ENCODE measurements around the gene MEN1. TPM values are rescaled to one million over a fixed set of nuclear protein-coding genes. Genes with fewer than 3 reads are reported as not detected.
A peak's percentile ranks its signal among the peaks of the same experiment; 100 is the strongest.
"Not testable (repeated sequence)": the region's sequence is repeated elsewhere in the genome, so short reads cannot be mapped to it uniquely, and the experiment has no call there.

MEN1 gene
- total and polyA plus RNA-seq, 4 donors = 9.1 to 18.8 (median 16.3) TPM

DNA sequence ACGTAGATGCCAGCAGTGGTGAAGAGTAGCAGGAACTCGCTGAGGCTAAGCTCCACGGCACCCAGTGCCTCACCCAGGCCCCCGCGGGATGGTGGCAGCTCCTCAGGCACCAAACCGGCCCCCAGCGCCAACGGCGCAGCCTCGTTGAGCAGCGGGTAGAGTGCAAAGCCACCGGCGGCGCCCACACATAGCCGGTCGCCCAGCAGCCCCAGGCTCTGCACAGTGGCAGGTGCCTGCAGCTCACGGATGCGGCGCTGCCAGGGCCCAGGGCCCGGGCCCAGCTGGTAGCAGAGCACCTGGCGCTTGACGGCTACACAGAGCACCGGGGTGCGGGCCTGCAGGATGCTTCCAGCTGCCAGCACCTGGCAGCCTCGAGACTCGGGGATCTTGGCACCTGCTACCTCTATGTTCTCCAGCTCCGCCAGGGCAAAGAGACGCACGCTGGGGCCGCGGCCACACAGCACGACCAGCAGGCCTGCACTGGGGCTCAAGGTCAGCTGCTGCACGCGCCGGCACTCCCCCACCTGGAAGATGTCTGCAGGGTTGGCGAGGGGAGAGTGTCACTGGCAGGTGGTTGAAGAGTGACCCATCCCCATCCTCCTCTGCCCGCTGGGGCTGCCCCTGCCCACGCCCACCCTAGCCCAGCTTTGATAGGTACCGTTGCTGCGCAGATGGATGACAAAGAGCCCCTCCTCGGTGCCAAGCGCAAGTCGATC is 19.3 kb upstream of the MEN1 start:
- Histone ChIP-seq H3K4me1 (ENCODE audit: control insufficient read depth in 1 of 2, insufficient read depth in 2 of 2, low read length in 2 of 2) (no peaks in the 10 kb centered on the region), H3K4me3 (ENCODE audit: low read length in 2 of 2) (no peak overlapping the region), H3K9me3 (ENCODE audit: control insufficient read depth, low read length) (no peaks in the 10 kb centered on the region), H3K36me3 (ENCODE audit: control insufficient read depth in 1 of 2, insufficient read depth in 2 of 2, low read length in 1 of 2) (no peaks in the 10 kb centered on the region), H3K27ac (ENCODE audit: low read depth in 1 of 2, low read length in 2 of 2) (no peak overlapping the region), H3K27me3 (ENCODE audit: control insufficient read depth in 1 of 2, insufficient read depth in 2 of 2, low read length in 1 of 2) (no peaks in the 10 kb centered on the region)
- 94% methylated on average over 43 of the region's 43 CpGs for WGBS, 2 donors
- intact Hi-C loops (cut with DNase I) = no loop called here
- DNase-seq (no peak), ATAC-seq (ENCODE audit: low FRiP score) (no peak)

DNA sequence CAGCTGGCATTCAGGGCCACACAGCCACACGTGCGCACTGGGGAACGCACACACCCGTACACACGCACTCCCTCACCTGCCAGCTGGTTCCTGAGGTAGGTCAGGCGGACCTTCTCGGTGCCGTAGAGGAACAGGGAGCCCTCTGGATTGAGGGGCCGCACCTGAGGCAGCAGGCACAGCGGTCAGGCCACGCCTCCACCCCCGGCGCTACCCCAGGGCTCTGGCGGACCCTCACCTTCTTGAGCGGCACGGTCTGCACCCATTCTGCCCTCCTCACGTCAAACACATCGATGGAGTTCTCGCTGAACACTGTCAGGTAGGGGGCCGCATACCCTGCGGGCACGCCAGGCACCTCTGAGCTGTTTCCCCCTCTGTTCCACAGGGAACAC is 17.1 kb upstream of the MEN1 start:
- ATAC-seq (ENCODE audit: low FRiP score) = no peak
- 95% methylated on average over 22 of the region's 22 CpGs for WGBS, 2 donors
- H3K36me3 ChIP-seq (ENCODE audit: control insufficient read depth in 1 of 2, insufficient read depth in 2 of 2, low read length in 1 of 2) = no peaks in the 10 kb centered on the region
- no peaks in the 10 kb centered on the region for H3K9me3 ChIP-seq (ENCODE audit: control insufficient read depth, low read length)
- H3K27me3 ChIP-seq (ENCODE audit: control insufficient read depth in 1 of 2, insufficient read depth in 2 of 2, low read length in 1 of 2) = no peaks in the 10 kb centered on the region
- intact Hi-C loops (cut with DNase I) = no loop called here
- H3K27ac ChIP-seq (ENCODE audit: low read depth in 1 of 2, low read length in 2 of 2) = no peak overlapping the region
- no peaks in the 10 kb centered on the region for H3K4me1 ChIP-seq (ENCODE audit: control insufficient read depth in 1 of 2, insufficient read depth in 2 of 2, low read length in 2 of 2)
- DNase-seq = no peak
- no peak overlapping the region for H3K4me3 ChIP-seq (ENCODE audit: low read length in 2 of 2)

DNA sequence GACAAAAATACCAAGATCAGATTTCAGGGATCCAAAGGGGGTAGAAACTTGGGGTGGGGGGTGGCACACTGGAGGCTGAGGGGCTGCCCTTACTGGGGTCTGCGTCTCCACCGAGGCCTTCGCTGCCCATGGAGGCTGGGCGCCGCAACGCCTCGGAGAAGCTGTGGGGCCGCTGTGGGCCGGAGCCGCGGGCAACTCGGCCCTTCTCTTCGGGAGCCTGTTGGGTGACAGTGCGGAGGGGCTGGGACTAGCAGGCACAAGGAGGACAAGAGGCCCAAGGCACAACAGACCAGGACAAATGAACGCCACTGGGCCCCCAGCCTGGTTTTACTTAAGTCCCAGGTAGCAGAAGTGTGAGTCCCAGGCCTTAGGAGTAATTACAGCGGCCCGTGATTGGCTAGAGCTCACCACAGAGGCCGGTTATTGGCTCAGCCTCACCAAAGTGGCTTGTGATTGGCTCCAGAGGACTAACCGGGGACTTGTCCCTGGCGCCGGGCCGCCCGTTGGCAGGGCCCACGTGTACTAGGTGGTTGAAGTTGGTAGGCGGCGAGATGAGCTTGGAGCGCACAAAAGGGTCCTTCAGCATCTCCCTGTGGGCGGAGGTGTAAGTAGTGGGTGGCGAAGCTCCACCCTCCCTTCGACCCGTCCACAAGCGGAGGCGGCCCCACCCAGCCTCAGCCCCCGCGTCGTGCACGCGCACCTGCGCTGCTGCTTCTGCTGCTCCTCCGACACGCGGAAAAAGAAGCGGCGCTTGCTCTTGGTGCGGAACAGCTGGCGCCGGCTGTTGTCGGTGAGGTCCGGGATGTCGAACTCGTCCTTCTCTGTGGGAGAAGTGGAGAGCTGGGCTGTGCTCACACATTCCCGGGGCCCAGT is 16.5 kb upstream of the MEN1 start:
- H3K9me3 ChIP-seq (ENCODE audit: control insufficient read depth, low read length) = no peaks in the 10 kb centered on the region
- H3K4me3 ChIP-seq (ENCODE audit: low read length in 2 of 2) = no peak overlapping the region
- intact Hi-C loops (cut with DNase I) = no loop called here
- DNase-seq (no peak), ATAC-seq (ENCODE audit: low FRiP score) (peak; percentile 24)
- H3K27me3 ChIP-seq (ENCODE audit: control insufficient read depth in 1 of 2, insufficient read depth in 2 of 2, low read length in 1 of 2) = no peaks in the 10 kb centered on the region
- no peak overlapping the region for H3K27ac ChIP-seq (ENCODE audit: low read depth in 1 of 2, low read length in 2 of 2)
- no peaks in the 10 kb centered on the region for H3K4me1 ChIP-seq (ENCODE audit: control insufficient read depth in 1 of 2, insufficient read depth in 2 of 2, low read length in 2 of 2)
- 81 to 89% methylated on average over 50 to 52 of the region's 52 CpGs for WGBS, 2 donors
- H3K36me3 ChIP-seq (ENCODE audit: control insufficient read depth in 1 of 2, insufficient read depth in 2 of 2, low read length in 1 of 2) = no peaks in the 10 kb centered on the region

DNA sequence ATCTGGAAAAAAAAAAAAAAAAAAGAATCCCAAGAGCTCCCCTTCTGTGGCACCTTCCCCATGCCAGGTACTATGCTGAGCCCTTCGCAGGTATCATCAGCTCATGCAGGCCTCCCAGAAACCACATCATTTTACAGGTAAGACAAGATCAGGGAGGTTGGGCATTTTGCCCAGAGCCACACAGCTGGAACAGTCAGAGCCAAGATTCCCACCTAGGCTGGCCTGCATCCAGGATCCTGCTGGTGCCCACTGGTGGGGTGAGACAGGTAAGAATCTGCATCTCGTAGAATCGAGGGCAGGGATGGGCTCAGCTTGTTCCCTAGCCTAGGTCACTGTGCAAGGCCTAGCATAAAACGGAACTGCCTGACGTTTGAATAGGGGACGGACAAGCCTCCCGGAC is 15.7 kb upstream of the MEN1 start:
- no peak for DNase-seq
- no peak for ATAC-seq (ENCODE audit: low FRiP score)
- WGBS, 2 donors = 85 to 97% methylated on average over 7 of the region's 7 CpGs
- H3K4me1 ChIP-seq (ENCODE audit: control insufficient read depth in 1 of 2, insufficient read depth in 2 of 2, low read length in 2 of 2) = no peaks in the 10 kb centered on the region
- H3K27ac ChIP-seq (ENCODE audit: low read depth in 1 of 2, low read length in 2 of 2) = no peak overlapping the region
- H3K27me3 ChIP-seq (ENCODE audit: control insufficient read depth in 1 of 2, insufficient read depth in 2 of 2, low read length in 1 of 2) = no peaks in the 10 kb centered on the region
- H3K9me3 ChIP-seq (ENCODE audit: control insufficient read depth, low read length) = no peaks in the 10 kb centered on the region
- H3K36me3 ChIP-seq (ENCODE audit: control insufficient read depth in 1 of 2, insufficient read depth in 2 of 2, low read length in 1 of 2) = no peaks in the 10 kb centered on the region
- H3K4me3 ChIP-seq (ENCODE audit: low read length in 2 of 2) = no peak overlapping the region
- intact Hi-C loops (cut with DNase I) = no loop called here

DNA sequence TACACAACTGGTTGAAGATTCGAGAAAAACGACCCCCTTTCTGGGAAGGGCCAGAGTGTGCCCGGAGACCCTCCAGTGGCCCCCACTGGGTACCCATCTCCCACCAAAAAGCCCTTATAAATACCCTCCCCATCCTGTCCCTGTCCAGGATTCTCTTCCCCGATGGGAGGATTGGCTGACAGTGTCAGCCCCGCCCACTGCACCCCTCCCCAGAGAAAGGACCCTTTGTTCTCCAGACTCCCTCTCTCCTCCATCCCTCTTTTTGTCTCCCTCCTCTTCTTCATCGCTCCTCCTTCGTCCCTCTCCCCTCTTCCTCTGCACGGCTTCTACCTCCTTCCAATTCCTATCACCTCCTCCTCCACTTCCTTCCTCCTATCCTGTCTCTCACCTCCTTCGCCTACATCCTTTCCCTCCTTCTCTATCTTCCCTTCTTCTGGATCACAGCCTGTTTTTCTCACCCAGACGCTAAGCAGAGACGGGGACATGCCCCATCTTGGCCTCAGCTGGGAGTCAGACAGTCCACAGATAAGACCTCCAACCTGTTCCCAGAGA is 13.3 kb upstream of the MEN1 start:
- ATAC-seq (ENCODE audit: low FRiP score) = no peak
- H3K27me3 ChIP-seq (ENCODE audit: control insufficient read depth in 1 of 2, insufficient read depth in 2 of 2, low read length in 1 of 2) = no peaks in the 10 kb centered on the region
- H3K27ac ChIP-seq (ENCODE audit: low read depth in 1 of 2, low read length in 2 of 2) = no peak overlapping the region
- no peak for DNase-seq
- H3K9me3 ChIP-seq (ENCODE audit: control insufficient read depth, low read length) = no peaks in the 10 kb centered on the region
- intact Hi-C loops (cut with DNase I) = no loop called here
- 68 to 80% methylated on average over 11 of the region's 11 CpGs for WGBS, 2 donors
- no peaks in the 10 kb centered on the region for H3K36me3 ChIP-seq (ENCODE audit: control insufficient read depth in 1 of 2, insufficient read depth in 2 of 2, low read length in 1 of 2)
- H3K4me1 ChIP-seq (ENCODE audit: control insufficient read depth in 1 of 2, insufficient read depth in 2 of 2, low read length in 2 of 2) = no peaks in the 10 kb centered on the region
- H3K4me3 ChIP-seq (ENCODE audit: low read length in 2 of 2) = no peak overlapping the region

DNA sequence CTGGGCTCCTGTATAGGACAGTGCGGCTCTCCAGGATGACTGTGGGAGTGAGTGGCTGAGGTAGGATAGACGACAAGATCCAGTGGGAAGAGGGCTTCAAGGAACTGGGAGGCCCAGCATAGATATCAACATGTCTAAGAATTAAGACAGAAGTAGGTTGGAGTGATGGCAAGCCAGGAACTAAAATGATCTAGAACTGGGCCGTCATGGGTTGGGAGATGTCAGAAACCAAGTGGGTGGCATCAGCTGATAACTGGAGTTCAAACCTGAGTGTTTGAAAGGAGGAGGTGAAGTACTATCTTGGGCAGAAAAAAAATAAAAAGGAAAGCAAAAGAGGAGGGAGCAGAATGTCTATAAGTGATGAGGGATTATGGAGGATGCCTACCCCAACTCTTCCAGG is 7.1 kb upstream of the MEN1 start:
- H3K27ac ChIP-seq (ENCODE audit: low read depth in 1 of 2, low read length in 2 of 2) = no peak overlapping the region
- H3K4me1 ChIP-seq (ENCODE audit: control insufficient read depth in 1 of 2, insufficient read depth in 2 of 2, low read length in 2 of 2) = no peaks in the 10 kb centered on the region
- DNase-seq (no peak), ATAC-seq (ENCODE audit: low FRiP score) (no peak)
- no peaks in the 10 kb centered on the region for H3K9me3 ChIP-seq (ENCODE audit: control insufficient read depth, low read length)
- intact Hi-C loops (cut with DNase I) = no loop called here
- 85 to 86% methylated on average over 3 of the region's 3 CpGs for WGBS, 2 donors
- no peaks in the 10 kb centered on the region for H3K36me3 ChIP-seq (ENCODE audit: control insufficient read depth in 1 of 2, insufficient read depth in 2 of 2, low read length in 1 of 2)
- H3K27me3 ChIP-seq (ENCODE audit: control insufficient read depth in 1 of 2, insufficient read depth in 2 of 2, low read length in 1 of 2) = no peaks in the 10 kb centered on the region
- H3K4me3 ChIP-seq (ENCODE audit: low read length in 2 of 2) = no peak overlapping the region

DNA sequence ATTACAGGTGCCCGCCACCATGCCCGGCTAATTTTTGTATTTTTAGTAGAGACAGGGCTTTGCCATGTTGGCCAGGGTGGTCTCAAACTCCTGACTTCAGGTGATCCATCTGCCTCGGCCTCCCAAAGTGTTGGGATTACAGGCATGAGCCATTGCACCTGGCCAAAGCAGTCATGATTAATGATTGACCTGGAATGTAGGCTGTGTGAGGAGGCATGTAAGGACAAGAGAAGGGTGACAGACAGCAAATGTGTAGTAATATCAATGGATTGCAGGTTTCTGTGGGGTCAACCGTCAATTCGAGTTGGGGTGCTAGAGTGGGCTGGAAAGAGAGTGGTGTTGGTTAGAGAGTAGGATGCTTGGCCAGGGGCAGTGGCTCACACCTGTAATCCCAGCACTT is 5.1 kb upstream of the MEN1 start:
- DNase-seq; H3K27me3 ChIP-seq (ENCODE audit: control insufficient read depth in 1 of 2, insufficient read depth in 2 of 2, low read length in 1 of 2); H3K4me1 ChIP-seq (ENCODE audit: control insufficient read depth in 1 of 2, insufficient read depth in 2 of 2, low read length in 2 of 2); H3K9me3 ChIP-seq (ENCODE audit: control insufficient read depth, low read length); H3K36me3 ChIP-seq (ENCODE audit: control insufficient read depth in 1 of 2, insufficient read depth in 2 of 2, low read length in 1 of 2); H3K27ac ChIP-seq (ENCODE audit: low read depth in 1 of 2, low read length in 2 of 2); intact Hi-C loops (cut with DNase I); ATAC-seq (ENCODE audit: low FRiP score); H3K4me3 ChIP-seq (ENCODE audit: low read length in 2 of 2): not testable (repeated sequence)
- WGBS, 2 donors = 90 to 94% methylated on average over 5 of the region's 5 CpGs

DNA sequence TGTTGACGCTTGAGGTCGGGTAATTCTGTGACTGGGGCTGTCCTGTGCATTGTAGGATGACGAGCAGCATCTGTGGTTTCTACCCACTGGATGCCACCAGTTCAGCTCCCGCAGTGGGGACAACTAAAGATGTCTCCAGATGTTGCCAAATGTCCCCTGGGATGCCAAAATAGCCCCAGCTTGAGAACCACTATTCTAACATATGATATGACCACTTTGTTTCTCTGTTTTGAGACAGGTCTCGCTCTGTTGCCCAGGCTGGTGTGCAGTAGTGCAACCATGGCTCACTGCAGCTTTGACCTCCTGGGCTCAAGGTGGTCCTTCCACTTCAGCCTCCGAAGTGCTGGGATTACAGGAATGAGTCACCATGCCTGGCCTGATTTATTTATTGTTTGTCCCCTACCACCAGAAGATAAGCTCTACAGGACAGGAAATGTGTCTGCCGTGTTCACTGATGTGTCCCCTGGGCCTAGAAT is 4.4 kb upstream of the MEN1 start:
- no peak overlapping the region for H3K27ac ChIP-seq (ENCODE audit: low read depth in 1 of 2, low read length in 2 of 2)
- 59 to 60% methylated on average over 7 of the region's 7 CpGs for WGBS, 2 donors
- H3K4me3 ChIP-seq (ENCODE audit: low read length in 2 of 2) = no peak overlapping the region
- H3K4me1 ChIP-seq (ENCODE audit: control insufficient read depth in 1 of 2, insufficient read depth in 2 of 2, low read length in 2 of 2) = no peaks in the 10 kb centered on the region
- ATAC-seq (ENCODE audit: low FRiP score) (no peak), DNase-seq (no peak)
- no peaks in the 10 kb centered on the region for H3K36me3 ChIP-seq (ENCODE audit: control insufficient read depth in 1 of 2, insufficient read depth in 2 of 2, low read length in 1 of 2)
- intact Hi-C loops (cut with DNase I) = no loop called here
- H3K9me3 ChIP-seq (ENCODE audit: control insufficient read depth, low read length) = no peaks in the 10 kb centered on the region
- H3K27me3 ChIP-seq (ENCODE audit: control insufficient read depth in 1 of 2, insufficient read depth in 2 of 2, low read length in 1 of 2) = no peaks in the 10 kb centered on the region

Measured in aorta (tissue), 5 donors.